GM18520 (cell line): ENCODE data around the gene BMP8A.
"Not testable (repeated sequence)": the region's sequence is repeated elsewhere in the genome, so short reads cannot be mapped to it uniquely, and the experiment has no call there.

Experiments
- ATAC-seq: cut with Tn5 transposase; IDR thresholded peaks from one replicate; pipeline ENCODE4 v1.9.1; 2021; ENCODE audit not compliant: unreplicated experiment

BMP8A gene

DNA sequence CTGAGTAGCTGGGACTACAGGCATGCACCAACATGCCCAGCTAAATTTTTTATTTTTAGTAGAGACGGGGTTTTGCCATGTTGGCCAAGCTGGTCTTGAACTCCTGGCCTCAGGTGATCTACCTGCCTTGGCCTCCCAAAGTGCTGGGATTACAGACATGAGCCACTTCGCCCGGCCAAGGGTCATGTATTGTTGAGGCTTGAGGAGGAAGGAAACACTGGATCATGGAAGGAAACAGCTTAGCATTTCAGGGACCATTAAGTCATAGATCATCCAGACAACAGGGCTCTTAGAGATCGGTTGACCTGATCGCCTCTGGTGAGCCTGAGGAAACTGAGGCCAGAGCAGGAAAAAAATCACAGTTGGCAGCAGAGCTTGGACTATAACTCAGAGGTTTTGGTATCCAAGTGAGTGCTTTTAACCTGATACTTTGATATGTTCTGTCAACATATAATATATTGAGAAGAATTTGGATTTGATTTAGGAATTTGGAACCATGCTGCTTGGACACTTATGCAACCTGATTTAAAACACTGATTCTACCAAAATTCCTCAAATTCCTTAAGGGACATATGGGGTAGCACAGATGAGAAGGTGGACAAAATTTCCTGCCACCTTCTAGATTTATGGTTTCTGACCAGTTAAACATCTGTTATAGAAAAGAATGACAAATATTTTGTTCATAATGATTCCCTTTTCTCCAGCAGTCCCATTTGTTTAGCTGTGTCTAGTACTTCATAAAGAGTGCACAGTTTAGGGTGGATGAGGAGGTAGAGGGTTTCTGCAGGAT lies 13.1 kb upstream of the BMP8A start:
- no peak for ATAC-seq

DNA sequence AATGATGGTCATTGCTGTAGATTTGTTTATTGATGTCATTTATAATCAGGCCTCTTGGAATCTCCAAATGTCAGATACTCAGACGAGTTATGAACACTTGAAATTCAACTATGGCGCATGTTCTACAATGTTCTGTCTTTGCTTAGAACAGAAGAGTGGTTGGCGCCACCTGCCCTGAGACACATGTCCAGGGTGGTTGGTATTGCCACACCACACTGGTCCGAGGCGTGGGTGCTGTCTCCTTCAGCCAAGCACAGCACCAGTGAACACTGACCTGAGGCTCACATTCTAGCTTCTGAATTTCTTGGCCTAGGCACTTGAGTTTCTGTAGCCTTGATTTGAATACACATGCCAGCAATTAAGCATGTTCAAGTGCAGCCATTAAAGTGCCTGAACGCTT lies 10.1 kb upstream of the BMP8A start:
- ATAC-seq, result no peak

DNA sequence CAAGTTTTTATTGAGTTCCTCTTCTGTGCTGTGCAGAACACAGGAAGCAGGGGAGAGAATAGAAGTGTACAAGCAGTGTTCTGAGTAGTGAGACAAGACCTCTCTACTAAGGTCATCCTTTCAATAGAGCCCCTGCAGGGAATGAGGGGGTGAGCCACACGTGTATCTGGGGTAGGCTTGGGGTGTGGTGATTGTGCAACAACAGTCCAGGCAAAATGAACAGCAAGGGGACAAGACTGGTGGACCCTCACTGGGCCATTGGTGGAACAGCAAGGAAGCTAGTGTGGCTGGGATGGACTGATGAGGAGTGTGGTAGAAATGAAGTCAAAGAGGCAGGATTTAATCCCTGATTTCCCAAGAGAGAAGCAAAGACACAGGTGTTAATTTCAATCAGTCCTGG lies 8.2 kb upstream of the BMP8A start:
- ATAC-seq, result no peak

DNA sequence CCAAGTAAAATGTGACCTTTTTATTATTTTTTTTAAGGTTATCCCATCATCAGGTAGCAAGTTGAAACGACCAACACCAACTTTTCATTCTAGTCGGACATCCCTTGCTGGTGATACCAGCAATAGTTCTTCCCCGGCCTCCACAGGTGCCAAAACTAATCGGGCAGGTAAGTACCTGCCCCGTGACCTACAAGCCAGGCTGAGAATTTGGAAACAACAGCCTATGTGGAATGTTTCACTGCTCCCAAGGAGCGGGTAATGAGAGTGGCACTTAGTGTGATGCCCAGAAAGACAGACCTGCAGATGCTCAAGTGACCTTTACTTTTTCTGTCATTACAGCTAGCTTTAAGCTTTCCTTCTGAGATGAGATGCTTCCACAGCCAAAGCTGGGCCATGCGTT lies 6.9 kb upstream of the BMP8A start:
- ATAC-seq, result no peak

DNA sequence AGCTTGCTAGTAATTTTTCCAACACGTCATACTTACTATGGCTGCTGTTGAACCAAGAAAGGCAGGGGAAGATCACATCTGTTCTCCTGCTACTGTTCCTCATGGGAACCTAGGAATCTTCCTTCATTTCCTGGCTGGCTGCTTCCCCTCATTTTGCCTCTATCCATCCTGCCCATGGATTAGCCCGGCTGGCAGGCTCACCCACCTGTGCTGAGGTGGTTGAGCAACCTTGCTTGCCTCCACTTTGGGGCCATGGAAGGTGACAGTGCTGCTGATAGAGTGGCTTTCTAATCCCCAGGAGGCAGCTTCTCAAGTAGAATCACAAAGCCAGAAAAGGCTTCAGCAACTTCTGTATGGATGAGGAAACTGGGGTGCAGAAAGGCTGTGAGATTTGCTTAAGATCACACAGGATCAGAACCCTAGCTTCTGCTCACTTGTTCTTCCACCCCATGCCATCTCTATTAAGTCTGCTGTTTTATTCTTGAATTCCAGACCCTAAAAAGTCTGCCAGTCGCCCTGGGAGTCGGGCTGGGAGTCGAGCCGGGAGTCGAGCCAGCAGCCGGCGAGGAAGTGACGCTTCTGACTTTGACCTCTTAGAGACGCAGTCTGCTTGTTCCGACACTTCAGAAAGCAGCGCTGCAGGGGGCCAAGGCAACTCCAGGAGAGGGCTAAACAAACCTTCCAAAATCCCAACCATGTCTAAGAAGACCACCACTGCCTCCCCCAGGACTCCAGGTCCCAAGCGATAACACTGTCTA lies 6.2 kb upstream of the BMP8A start:
- ATAC-seq, result no peak

DNA sequence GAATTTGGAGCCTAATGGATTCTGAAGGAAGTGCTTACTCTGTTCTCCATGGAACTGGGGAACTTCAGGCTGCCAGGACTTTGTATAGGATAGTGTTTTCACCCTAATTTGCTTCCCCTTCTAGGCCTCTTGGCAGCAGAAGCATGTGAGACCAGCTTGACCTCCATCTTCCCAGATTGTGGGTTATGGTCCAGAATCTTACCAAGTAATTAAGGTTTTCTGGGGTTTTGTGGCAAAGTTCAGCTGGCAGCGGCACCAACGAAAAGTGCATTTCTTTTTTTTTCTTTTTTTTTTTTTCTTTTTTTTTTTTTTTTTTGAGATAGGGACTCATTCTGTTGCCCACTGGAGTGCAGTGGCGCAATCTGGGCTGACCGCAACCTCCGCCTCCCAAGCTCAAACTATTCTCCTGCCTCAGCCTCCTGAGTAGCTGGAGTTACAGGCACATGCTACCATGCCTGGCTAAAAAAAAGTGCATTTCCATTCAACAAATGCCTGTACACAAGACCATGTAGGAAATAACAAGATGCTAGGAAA lies 3.4 kb upstream of the BMP8A start:
- no peak for ATAC-seq

DNA sequence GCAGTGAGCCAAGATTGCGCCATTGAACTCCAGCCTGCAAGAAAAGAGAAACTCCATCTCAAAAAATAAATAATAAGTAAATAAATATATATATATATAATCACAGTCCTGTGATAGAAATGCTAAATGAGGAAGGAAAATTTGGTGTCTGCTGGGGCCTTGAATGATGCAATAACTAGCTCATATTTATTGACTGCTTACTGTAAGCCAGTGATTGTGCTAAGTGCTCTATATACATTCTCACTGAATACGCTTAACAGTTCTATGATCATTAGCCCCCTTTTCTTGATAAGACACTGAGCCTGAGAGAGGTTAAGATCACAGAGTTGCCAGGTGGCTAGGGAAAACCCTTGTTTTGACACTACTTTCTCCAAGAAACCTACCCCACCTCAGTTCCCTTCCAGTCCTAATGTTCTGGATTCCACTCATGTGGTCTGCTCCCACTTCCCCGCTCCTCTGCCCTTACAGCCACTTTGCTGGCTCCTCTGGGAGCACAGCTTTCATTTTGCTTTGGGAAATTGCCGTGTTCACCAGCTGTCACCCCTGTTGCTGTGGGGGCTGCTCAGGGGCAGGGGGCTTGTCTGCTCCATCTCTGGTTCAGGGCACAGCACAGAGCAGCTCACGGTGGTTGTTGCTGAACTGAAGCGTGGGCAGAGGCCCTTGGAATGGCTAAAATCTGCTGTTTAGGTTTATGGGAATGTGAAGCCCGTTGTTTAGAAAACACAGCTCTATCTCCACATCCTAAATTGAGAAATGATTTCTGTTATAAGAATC lies 2.5 kb upstream of the BMP8A start:
- no peak for ATAC-seq

DNA sequence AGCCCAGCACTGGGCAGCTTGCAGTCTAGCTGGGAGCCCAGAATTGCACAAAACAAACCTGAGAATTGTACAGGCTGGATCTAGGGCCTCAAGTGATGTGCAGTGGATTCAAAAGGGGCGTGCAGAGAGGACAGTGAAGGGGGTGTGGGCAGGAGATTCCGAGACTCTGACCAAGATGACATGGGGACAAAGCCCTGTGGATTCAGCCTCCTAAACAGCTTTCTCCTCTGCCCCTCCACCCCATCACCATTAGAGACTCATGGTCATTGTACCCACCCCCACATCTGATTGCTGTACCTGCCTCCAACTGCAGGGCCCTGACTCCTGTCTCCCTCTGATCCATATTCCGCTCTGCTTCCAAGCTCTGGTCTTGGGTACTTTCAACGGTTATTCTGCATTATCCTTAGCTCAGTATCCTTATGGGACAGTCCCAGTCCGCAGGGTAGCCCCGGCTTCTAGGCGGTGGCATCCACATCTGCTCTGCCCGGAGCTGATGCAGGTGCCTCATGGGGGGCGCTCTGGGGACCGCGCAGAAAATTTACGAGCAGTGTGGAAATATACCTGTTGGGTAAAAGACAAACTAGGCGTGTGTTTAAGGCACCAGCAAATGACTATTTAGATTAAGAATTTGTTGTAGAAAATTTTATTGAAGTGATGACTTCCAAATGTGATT lies 1.7 kb upstream of the BMP8A start:
- no peak for ATAC-seq

DNA sequence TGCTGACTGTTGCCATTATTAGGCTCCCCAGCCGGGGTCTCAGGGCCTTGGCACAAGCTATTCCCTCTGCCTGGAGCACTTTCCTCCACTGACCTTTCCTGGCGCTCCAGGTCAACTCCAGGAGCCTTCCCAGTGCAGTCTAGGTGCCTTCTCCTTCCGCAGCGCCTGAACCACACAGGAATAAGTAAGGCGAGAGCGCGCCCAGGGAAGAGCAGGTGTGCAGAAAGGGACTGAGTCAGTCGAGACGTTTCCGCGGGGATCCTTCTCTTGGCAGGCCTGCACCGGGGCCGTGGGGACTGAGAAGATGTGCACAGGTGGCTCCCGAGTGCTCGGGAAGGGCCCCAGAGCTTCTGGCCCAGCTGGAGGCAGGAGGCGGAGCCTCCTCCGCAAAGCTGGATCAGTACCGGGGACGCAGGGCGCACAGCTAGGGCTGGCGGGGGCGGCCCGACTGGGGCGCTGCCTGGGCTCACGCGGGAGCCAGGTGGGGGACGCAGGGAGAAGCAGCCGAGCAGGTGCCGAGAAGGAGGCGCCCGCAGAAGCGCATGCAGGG lies 765 bp upstream of the BMP8A start:
- ATAC-seq, result no peak

DNA sequence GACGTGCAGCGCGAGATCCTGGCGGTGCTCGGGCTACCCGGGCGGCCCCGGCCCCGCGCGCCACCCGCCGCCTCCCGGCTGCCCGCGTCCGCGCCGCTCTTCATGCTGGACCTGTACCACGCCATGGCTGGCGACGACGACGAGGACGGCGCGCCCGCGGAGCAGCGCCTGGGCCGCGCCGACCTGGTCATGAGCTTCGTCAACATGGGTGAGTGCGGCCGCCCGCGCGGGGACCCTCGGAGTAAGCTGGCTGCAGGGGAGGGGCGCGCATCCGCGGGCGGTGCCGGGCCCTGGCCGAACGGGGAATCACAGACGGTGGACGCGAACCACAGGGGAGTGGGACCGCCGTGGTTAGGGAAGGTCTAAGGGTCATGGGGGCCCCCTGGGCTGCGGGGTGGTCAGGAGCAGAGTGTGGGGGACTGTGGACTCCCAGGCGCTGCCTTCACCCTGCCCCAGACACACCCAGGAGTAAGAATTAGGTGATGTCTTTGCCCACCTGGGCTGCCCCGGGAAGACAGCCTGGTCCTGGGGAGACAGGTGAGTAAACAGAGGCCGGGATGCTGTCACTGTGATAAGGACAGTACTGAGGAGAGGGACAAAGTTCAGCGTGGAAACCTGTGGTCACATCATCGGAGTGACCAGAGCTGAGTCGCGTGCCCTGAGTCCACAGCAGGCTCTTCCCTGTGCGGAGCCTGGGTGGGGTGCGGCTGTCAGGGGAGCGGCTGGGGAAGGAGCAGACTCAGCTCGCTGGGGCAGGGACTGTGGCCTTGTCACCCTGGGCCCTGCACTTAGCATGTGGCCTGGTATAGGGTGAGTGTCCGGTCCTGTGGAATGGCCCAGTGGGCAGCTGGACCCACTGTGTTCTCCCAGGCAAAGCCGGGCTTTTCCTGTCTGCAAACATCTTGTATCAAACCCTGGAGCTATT lies 944 bp downstream of the BMP8A start:
- ATAC-seq, result not testable (repeated sequence)

DNA sequence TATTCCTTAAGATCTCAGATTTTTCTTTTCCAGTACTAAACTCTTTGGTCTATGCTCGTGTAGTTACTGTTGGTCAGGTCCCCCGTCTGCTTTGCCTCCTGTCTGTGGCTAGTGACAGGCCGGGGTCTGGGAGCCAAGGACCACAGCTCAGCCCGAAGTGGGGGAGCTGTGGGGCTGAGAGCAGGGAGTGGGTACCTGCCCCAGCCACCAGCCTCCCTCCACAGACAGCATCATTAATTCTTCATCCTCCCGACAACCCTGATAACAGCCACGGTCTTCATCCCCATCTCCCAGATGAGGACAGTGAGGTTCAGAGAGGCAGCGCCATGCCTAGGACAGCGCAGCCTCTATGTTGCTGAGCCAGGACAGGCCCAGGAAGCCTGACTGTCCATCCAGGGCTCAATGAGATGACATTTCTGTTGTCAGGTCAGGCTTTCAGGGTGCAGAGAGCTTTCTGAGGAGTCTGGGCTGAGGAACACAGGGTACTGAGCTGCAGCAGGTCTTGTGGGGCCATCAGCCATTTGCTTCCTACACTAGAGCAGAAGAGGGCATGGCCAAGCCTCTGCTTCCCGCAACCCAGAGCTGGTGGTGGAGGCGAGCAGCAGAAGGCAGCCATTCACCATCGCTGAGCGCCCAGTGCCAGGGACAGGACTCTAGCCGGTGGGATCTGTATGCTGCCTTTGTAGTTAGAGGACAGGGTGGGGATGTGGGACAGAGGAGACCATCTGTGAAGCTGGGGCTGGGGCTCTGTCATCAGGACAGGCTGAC lies 1.8 kb downstream of the BMP8A start:
- not testable (repeated sequence) for ATAC-seq

DNA sequence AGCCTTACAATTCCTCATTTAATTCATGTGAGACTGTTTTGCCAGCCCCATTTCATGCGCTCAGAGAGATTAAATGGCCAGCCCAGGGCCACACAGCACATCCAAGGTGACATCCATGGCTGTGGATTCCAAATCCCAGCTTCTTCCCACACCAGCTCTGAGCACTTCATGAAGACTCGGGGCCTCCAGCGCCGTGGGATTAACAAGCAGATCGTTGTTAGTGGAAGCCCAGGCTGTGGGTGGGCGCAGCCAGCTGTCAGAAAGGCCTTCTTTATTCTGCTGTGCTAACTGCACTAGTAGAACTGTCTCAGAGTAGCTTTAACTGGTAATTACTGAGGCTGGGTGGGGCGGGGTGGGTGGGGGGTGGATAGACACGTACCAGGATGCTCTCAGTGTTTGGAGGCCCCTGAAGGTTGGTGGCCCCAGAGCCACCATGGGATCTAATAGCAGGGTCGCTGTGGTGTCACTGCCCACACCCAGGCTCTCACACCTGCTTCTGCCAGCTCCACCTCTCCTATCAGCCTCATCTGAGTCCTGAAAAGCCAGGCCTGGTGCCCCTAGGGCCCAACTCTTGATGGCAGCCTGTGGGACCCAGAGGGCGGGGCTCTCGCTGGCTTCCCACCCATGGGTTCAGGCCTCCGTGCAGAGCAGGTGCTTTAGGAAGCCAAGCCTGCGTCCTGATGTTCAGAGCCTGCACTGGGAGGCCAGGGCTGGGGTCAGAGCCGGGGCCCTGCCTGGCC lies 3.4 kb downstream of the BMP8A start:
- no peak for ATAC-seq

DNA sequence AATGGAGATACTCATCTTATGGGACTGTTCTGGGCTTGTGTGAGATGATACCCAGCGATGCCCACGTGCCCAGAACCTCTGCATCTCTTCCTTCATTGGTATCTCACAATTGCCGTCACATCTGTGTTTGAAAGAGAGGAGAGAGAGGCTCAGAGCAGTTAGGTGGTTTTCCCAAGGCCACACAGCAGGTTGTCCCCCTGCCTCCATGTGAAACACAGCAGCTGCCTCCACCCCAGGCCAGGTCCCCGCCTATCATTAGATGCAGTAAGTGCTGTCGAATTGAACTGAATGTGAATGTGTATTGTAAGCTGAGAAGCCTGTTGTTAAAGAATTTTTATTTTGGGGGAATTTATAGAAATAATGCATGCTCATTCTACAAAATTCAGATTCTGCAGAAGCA lies 5.1 kb downstream of the BMP8A start:
- not testable (repeated sequence) for ATAC-seq

DNA sequence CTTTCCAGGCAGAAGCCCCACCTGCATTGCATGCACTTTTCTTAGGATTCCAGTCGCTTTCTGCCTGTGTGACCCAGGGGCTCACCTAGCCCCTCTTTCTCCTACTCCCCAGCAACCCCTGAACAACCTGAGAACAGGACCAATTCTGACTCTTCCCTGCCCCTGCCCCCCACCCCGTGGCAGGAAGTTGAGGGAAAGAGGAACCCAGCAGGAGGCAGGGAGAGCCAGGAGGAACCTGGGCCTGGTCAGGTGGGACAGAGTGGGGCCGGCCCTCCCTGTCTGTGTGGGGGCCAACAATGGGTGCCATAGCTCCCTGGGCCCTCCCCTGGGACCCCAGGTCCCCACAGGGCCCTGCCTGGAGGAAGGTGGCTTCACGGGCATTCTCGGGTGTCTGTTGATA lies 6.1 kb downstream of the BMP8A start:
- no peak for ATAC-seq

DNA sequence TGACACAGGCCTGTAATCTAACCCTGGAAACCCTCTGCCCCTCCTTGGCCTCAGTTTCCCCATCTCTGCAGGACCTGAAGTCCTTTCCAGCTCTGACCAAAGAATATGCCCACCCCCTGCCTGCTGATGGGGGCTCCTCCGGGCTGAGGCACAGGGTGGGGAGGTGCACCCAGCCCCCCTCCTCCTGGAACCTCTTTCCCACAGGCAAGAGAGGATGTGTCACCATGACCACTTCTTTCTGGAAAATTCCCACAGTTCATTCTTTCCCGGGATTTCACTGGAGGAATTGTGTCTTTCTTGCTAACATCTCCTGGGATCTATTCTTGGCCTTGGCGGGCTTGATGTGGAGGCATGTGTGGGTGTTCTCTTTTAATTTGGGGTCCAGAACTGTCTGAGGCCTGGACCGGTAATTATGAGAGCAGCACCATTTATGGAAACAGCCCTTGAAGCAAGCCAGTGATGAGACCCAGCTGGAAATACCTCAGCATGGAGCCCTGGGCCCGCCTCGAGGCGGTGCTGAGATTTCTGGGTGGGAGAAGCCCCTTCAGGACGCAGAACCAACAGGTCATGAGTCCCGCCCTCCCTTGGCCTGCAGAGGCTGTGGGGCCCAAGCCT lies 6.8 kb downstream of the BMP8A start:
- not testable (repeated sequence) for ATAC-seq

DNA sequence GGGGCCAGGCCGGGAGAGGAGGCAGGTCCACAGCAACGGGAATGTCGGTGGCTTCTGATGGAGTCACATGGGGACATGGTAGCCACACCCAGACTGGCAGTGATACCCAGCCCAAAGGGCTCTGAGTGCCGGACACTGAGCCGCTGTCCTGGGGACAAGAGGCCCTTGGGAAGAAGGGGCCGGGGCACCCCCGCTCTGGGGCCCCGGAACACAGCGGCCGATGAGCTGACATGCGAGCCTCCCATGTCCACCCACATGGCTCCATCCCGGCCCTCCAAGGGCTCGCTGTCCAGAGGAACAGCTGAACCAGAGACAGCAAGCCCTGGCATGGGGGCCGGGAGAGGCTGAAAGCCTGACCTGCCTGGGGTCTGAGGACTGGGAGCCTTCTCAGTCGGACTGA lies 7.4 kb downstream of the BMP8A start:
- ATAC-seq, result not testable (repeated sequence)

DNA sequence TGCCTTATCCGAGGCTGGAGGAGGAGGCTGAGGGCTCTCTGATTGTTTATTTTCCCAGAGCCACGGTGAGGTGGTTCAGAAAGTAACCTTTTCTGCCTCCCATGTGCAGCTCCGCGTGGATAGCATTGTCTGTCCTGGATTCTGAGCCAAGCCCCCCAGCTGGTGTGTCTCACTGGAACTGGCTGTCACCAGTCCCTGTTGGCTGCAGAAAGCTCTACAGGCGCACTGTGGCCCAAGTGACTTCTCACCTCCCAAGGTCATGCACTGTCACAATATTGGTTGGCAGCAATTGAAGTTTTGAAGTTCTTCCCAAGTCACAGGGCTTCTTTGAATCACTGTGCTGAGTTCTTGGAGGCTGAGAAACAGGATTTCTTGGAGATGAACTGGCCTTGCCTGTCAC lies 8.2 kb downstream of the BMP8A start:
- no peak for ATAC-seq
